Neural cell (in vitro differentiated cells): Measurements from ENCODE around the gene ARID3A.

Experiments used
- EP300 ChIP-seq: fragments of 450-650 bp; conservative IDR thresholded peaks from 2 replicates; pipeline ENCODE4 v1.6.1; 2014; ENCODE audit warnings: antibody characterized with exemption, mild to moderate bottlenecking, moderate library complexity; ENCODE audit not compliant: poor library complexity, severe bottlenecking
- EZH2 ChIP-seq: fragments of 200-600, 300-800 bp; shearing (Covaris generic), sonication (generic); IDR thresholded peaks from 2 replicates; pipeline ENCODE4 v1.6.1; 2014; ENCODE audit warnings: antibody characterized with exemption, low read length, borderline replicate concordance, mild to moderate bottlenecking; ENCODE audit not compliant: insufficient read depth, poor library complexity, severe bottlenecking
- POLR2AphosphoS5 ChIP-seq: IDR thresholded peaks from 2 replicates; pipeline ENCODE4 v1.6.1; 2012
- TAF1 ChIP-seq: IDR thresholded peaks from 2 replicates; pipeline ENCODE4 v1.6.1; 2012; ENCODE audit warnings: low read depth
- TF ChIP-seq, protein P1 (sequence below): fragments of 450-650 bp; IDR thresholded peaks from 2 replicates; pipeline ENCODE4 v1.5.1; 2014; ENCODE audit warnings: antibody characterized with exemption, mild to moderate bottlenecking, moderate library complexity; ENCODE audit not compliant: poor library complexity, severe bottlenecking
- TF ChIP-seq, protein P2 (sequence below): IDR thresholded peaks from 2 replicates; pipeline ENCODE4 v1.6.1; 2012; ENCODE audit warnings: borderline replicate concordance

- TF ChIP-seq, protein P1, sequence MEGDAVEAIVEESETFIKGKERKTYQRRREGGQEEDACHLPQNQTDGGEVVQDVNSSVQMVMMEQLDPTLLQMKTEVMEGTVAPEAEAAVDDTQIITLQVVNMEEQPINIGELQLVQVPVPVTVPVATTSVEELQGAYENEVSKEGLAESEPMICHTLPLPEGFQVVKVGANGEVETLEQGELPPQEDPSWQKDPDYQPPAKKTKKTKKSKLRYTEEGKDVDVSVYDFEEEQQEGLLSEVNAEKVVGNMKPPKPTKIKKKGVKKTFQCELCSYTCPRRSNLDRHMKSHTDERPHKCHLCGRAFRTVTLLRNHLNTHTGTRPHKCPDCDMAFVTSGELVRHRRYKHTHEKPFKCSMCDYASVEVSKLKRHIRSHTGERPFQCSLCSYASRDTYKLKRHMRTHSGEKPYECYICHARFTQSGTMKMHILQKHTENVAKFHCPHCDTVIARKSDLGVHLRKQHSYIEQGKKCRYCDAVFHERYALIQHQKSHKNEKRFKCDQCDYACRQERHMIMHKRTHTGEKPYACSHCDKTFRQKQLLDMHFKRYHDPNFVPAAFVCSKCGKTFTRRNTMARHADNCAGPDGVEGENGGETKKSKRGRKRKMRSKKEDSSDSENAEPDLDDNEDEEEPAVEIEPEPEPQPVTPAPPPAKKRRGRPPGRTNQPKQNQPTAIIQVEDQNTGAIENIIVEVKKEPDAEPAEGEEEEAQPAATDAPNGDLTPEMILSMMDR, result no peak
- TF ChIP-seq EP300 (no peak), TAF1 (no peak), EZH2 (no peak), POLR2AphosphoS5 (no peak)
- TF ChIP-seq, protein P2, sequence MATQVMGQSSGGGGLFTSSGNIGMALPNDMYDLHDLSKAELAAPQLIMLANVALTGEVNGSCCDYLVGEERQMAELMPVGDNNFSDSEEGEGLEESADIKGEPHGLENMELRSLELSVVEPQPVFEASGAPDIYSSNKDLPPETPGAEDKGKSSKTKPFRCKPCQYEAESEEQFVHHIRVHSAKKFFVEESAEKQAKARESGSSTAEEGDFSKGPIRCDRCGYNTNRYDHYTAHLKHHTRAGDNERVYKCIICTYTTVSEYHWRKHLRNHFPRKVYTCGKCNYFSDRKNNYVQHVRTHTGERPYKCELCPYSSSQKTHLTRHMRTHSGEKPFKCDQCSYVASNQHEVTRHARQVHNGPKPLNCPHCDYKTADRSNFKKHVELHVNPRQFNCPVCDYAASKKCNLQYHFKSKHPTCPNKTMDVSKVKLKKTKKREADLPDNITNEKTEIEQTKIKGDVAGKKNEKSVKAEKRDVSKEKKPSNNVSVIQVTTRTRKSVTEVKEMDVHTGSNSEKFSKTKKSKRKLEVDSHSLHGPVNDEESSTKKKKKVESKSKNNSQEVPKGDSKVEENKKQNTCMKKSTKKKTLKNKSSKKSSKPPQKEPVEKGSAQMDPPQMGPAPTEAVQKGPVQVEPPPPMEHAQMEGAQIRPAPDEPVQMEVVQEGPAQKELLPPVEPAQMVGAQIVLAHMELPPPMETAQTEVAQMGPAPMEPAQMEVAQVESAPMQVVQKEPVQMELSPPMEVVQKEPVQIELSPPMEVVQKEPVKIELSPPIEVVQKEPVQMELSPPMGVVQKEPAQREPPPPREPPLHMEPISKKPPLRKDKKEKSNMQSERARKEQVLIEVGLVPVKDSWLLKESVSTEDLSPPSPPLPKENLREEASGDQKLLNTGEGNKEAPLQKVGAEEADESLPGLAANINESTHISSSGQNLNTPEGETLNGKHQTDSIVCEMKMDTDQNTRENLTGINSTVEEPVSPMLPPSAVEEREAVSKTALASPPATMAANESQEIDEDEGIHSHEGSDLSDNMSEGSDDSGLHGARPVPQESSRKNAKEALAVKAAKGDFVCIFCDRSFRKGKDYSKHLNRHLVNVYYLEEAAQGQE, result no peak
These were observed 14.4 kb upstream of the ARID3A start for GRCh38 chr19:911197-912033.
